H1 (cell line): Measurements from ENCODE around the gene DNASE2B. TPM values are rescaled to one million over a fixed set of nuclear protein-coding genes. Genes with fewer than 3 reads are reported as not detected.

Source experiments
- CTCF ChIA-PET: fragments of 300-600 bp; sonication (Branson Sonifier 250); formaldehyde crosslinking; loops from one replicate; lab custom pipeline; 2021; ENCODE audit not compliant: partially characterized antibody; lab: Charles Lee
- POLR2A ChIA-PET: fragments of 300-600 bp; sonication (Branson Sonifier 250); formaldehyde crosslinking; loops from one replicate; lab custom pipeline; 2021; ENCODE audit warnings: inconsistent platforms; ENCODE audit not compliant: partially characterized antibody; lab: Charles Lee
- DNase-seq, 2 experiments: peaks; one replicate each; pipeline versions ENCODE4 v3.0.0 to v3.0.0-alpha.2; 2010 to 2022; ENCODE audit warnings: low spot score in 2 of 2, low read depth in 1 of 2, mixed read lengths in 1 of 2
- FAIRE-seq: peaks from 2 replicates; lab custom pipeline; 2011; peaks lifted over from hg19 to GRCh38; lab: Jason Lieb, UNC
- H2AFZ ChIP-seq: 2 replicates; pipeline ENCODE4 v1.8.1; 2012; ENCODE audit warnings: low read length, inconsistent platforms
- H2AK5ac ChIP-seq: 2 replicates; pipeline ENCODE4 v1.6.1; 2013; ENCODE audit warnings: low read depth, low read length
- H2BK120ac ChIP-seq: replicated peaks from 2 replicates; pipeline ENCODE3; 2013; ENCODE audit warnings: low read depth, low read length, inconsistent platforms
- H2BK12ac ChIP-seq: 2 replicates; pipeline ENCODE4 v1.6.1; 2013; ENCODE audit warnings: low read depth, low read length
- H2BK15ac ChIP-seq: 2 replicates; pipeline ENCODE4 v1.6.1; 2013; ENCODE audit warnings: low read length
- H2BK20ac ChIP-seq: 2 replicates; pipeline ENCODE4 v1.6.1; 2013; ENCODE audit warnings: low read length
- H2BK5ac ChIP-seq: 2 replicates; pipeline ENCODE4 v1.6.1; 2013; ENCODE audit warnings: low read depth, low read length
- H3K14ac ChIP-seq: 2 replicates; pipeline ENCODE4 v1.6.1; 2013; ENCODE audit warnings: inconsistent platforms; ENCODE audit not compliant: insufficient read length
- H3K18ac ChIP-seq: 2 replicates; pipeline ENCODE4 v1.6.1; 2013; ENCODE audit warnings: low read length; ENCODE audit errors: extremely low read depth
- H3K23ac ChIP-seq: 2 replicates; pipeline ENCODE4 v1.6.1; 2013; ENCODE audit warnings: inconsistent platforms; ENCODE audit not compliant: insufficient read length
- H3K23me2 ChIP-seq: 2 replicates; pipeline ENCODE4 v1.6.1; 2013; ENCODE audit warnings: low read depth, low read length
- H3K27ac ChIP-seq: 2 replicates; pipeline ENCODE4 v1.6.1; 2011; ENCODE audit warnings: low read depth, low read length, inconsistent platforms
- H3K27me3 ChIP-seq, 4 experiments: replicated peaks in 1 of 4; 1 replicate in 1 of 4; 2 replicates in 3 of 4; pipeline versions ENCODE4 v1.6.1 to v1.8.1; 2011 to 2013; ENCODE audit warnings: low read length in 3 of 4, mild to moderate bottlenecking in 3 of 4, inconsistent platforms in 2 of 4, mixed read lengths in 2 of 4, moderate library complexity in 1 of 4; ENCODE audit not compliant: control insufficient read depth in 3 of 4, insufficient read depth in 3 of 4; ENCODE audit errors: extremely low read depth in 1 of 4
- H3K36me3 ChIP-seq, 4 experiments: 2 replicates each; pipeline versions ENCODE4 v1.6.1 to v1.8.1; 2011 to 2013; ENCODE audit warnings: mild to moderate bottlenecking in 4 of 4, low read length in 3 of 4, moderate library complexity in 2 of 4, control low read depth in 1 of 4, inconsistent platforms in 1 of 4; ENCODE audit not compliant: insufficient read depth in 4 of 4, control insufficient read depth in 2 of 4
- H3K4ac ChIP-seq: replicated peaks from 2 replicates; pipeline ENCODE3; 2013; ENCODE audit warnings: low read length, low read depth, mixed read lengths, inconsistent platforms; ENCODE audit not compliant: insufficient read length
- H3K4me1 ChIP-seq, 4 experiments: replicated peaks in 1 of 4; 1 replicate in 1 of 4; 2 replicates in 3 of 4; pipeline versions ENCODE4 v1.6.1 to v1.8.1; 2011 to 2013; ENCODE audit warnings: low read length in 3 of 4, inconsistent platforms in 2 of 4, mixed read lengths in 1 of 4; ENCODE audit not compliant: insufficient read depth in 4 of 4, control insufficient read depth in 3 of 4
- H3K4me2 ChIP-seq, 2 experiments: 2 replicates each; pipeline versions ENCODE4 v1.6.1 to v1.8.1; 2011 to 2013; ENCODE audit warnings: low read depth in 2 of 2, low read length in 2 of 2, control low read depth in 1 of 2, inconsistent platforms in 1 of 2, mild to moderate bottlenecking in 1 of 2; ENCODE audit not compliant: insufficient read depth in 1 of 2
- H3K4me3 ChIP-seq, 4 experiments: fragments of 200-600, 300-600 bp in 1 of 4; sonication (generic), shearing (Covaris generic), sonication (Bioruptor Twin) in 1 of 4; 2 replicates each; pipeline versions ENCODE4 v1.5.1 to v1.8.1; 2011 to 2016; ENCODE audit warnings: low read length in 4 of 4, low read depth in 3 of 4, control low read depth in 2 of 4, inconsistent platforms in 2 of 4, mild to moderate bottlenecking in 2 of 4, mixed read lengths in 1 of 4, moderate library complexity in 1 of 4; ENCODE audit not compliant: insufficient read depth in 2 of 4; ENCODE audit errors: extremely low read depth in 1 of 4
- H3K56ac ChIP-seq: replicated peaks from 2 replicates; pipeline ENCODE3; 2013; ENCODE audit warnings: low read depth, mild to moderate bottlenecking, mixed read lengths, low read length, inconsistent platforms; ENCODE audit not compliant: insufficient read length
- H3K79me1 ChIP-seq: 2 replicates; pipeline ENCODE4 v1.6.1; 2013; ENCODE audit warnings: low read depth, low read length, control low read depth
- H3K79me2 ChIP-seq, 2 experiments: 2 replicates each; pipeline versions ENCODE4 v1.6.1 to v1.8.1; 2012 to 2013; ENCODE audit warnings: low read length in 2 of 2, mild to moderate bottlenecking in 2 of 2, inconsistent platforms in 1 of 2; ENCODE audit not compliant: insufficient read depth in 2 of 2, control insufficient read depth in 1 of 2
- H3K9ac ChIP-seq, 4 experiments: replicated peaks in 1 of 4; 1 replicate in 1 of 4; 2 replicates in 3 of 4; pipeline versions ENCODE4 v1.6.1 to v1.8.1; 2011 to 2013; ENCODE audit warnings: low read depth in 3 of 4, low read length in 3 of 4, control low read depth in 2 of 4, mild to moderate bottlenecking in 2 of 4, moderate library complexity in 2 of 4, inconsistent platforms in 1 of 4; ENCODE audit errors: extremely low read depth in 1 of 4
- H3K9me3 ChIP-seq, 2 experiments: 2 replicates each; pipeline versions ENCODE4 v1.6.1 to v1.8.1; 2012 to 2013; ENCODE audit warnings: mild to moderate bottlenecking in 2 of 2, moderate library complexity in 2 of 2, control low read depth in 1 of 2, inconsistent platforms in 1 of 2, low read depth in 1 of 2, low read length in 1 of 2, mixed read lengths in 1 of 2; ENCODE audit not compliant: insufficient read depth in 2 of 2
- H4K20me1 ChIP-seq, 2 experiments: replicated peaks in 1 of 2; 2 replicates each; pipeline versions ENCODE3 to v1.8.1; 2011 to 2013; ENCODE audit warnings: inconsistent platforms in 2 of 2, low read length in 2 of 2, mild to moderate bottlenecking in 1 of 2; ENCODE audit not compliant: insufficient read depth in 2 of 2, control insufficient read depth in 1 of 2
- H4K5ac ChIP-seq: 2 replicates; pipeline ENCODE4 v1.6.1; 2013; ENCODE audit warnings: low read length, low read depth, mixed read lengths, inconsistent platforms; ENCODE audit not compliant: insufficient read length
- H4K8ac ChIP-seq: 2 replicates; pipeline ENCODE4 v1.8.0; 2013; ENCODE audit warnings: mild to moderate bottlenecking, moderate library complexity, low read length, inconsistent platforms; ENCODE audit not compliant: insufficient read depth; ENCODE audit errors: extremely low read depth
- H4K91ac ChIP-seq: replicated peaks from 2 replicates; pipeline ENCODE3; 2013; ENCODE audit warnings: low read length, mixed read lengths, inconsistent platforms; ENCODE audit not compliant: insufficient read length
- CEBPB ChIP-seq: IDR thresholded peaks from 2 replicates; pipeline ENCODE4 v1.6.1; 2012; ENCODE audit warnings: low read depth, low read length
- CHD1 ChIP-seq: IDR thresholded peaks from 2 replicates; pipeline ENCODE4 v1.6.1; 2012; ENCODE audit warnings: low read depth, low read length, improper control_type of control experiment
- CHD2 ChIP-seq: IDR thresholded peaks from 2 replicates; pipeline ENCODE4 v1.6.1; 2012; ENCODE audit warnings: low read length, improper control_type of control experiment
- CTCF ChIP-seq, 3 experiments: IDR thresholded peaks; 1 replicate in 2 of 3; 2 replicates in 1 of 3; pipeline versions ENCODE4 v1.5.1 to v1.6.1; 2011; ENCODE audit warnings: low read length in 3 of 3, mild to moderate bottlenecking in 3 of 3, inconsistent platforms in 2 of 3, low read depth in 1 of 3, moderate library complexity in 1 of 3; ENCODE audit not compliant: insufficient read depth in 1 of 3; ENCODE audit errors: control extremely low read depth in 1 of 3
- EZH2 ChIP-seq: fragments of 200-600 bp; sonication (generic); IDR thresholded peaks from 2 replicates; pipeline ENCODE4 v1.7.1; 2012; ENCODE audit warnings: low read depth, mild to moderate bottlenecking, moderate library complexity, low read length, inconsistent platforms; ENCODE audit not compliant: severe bottlenecking
- FOSL1 ChIP-seq: IDR thresholded peaks from 2 replicates; pipeline ENCODE4 v1.6.1; 2011; ENCODE audit warnings: mild to moderate bottlenecking, low read depth, low read length, moderate library complexity; ENCODE audit not compliant: insufficient read depth
- KDM1A ChIP-seq: fragments of 200-600, 300-600 bp; sonication (generic); IDR thresholded peaks from 2 replicates; pipeline ENCODE4 v1.7.1; 2016; ENCODE audit warnings: mild to moderate bottlenecking, low read length, borderline replicate concordance
- MAFK ChIP-seq: IDR thresholded peaks from 2 replicates; pipeline ENCODE4 v1.6.1; 2012; ENCODE audit warnings: low read depth, mild to moderate bottlenecking, improper control_type of control experiment, low read length
- NANOG ChIP-seq: IDR thresholded peaks from 2 replicates; pipeline ENCODE4 v1.6.1; 2011; ENCODE audit warnings: low read length, low read depth, mild to moderate bottlenecking, inconsistent platforms; ENCODE audit not compliant: insufficient read depth, poor library complexity, severe bottlenecking
- SP2 ChIP-seq: IDR thresholded peaks from 2 replicates; pipeline ENCODE4 v1.6.1; 2012; ENCODE audit warnings: mild to moderate bottlenecking, low read length, inconsistent platforms
- SUZ12 ChIP-seq: fragments of 200-600 bp; sonication (generic); IDR thresholded peaks from 2 replicates; pipeline ENCODE4 v1.6.1; 2012; ENCODE audit warnings: mild to moderate bottlenecking, inconsistent platforms, low read length, moderate library complexity, mixed read lengths
- TAF7 ChIP-seq: optimal IDR thresholded peaks from 2 replicates; pipeline ENCODE3; 2011; ENCODE audit warnings: low read depth, mild to moderate bottlenecking, inconsistent platforms, low read length, moderate library complexity, borderline replicate concordance
- YY1 ChIP-seq: IDR thresholded peaks from 2 replicates; pipeline ENCODE4 v1.6.1; 2011; ENCODE audit warnings: low read depth, mild to moderate bottlenecking, low read length
- ZNF274 ChIP-seq: IDR thresholded peaks from 2 replicates; pipeline ENCODE4 v1.7.0; 2012; ENCODE audit warnings: low read length, borderline replicate concordance; ENCODE audit errors: extremely low read depth
- polyA plus RNA-seq, 7 experiments: library from polyadenylated mRNA; depleted of rRNA in 3 of 7; stranded (reverse) in 5 of 7; unstranded in 2 of 7; fragments of >200 nt in 5 of 7; fragments of 200-250 nt in 2 of 7; gene quantifications; 1 replicate in 5 of 7; 2 replicates in 1 of 7; 4 replicates in 1 of 7; pipeline versions ENCODE4 v1.2.1 to v1.2.3, GENCODE V29; 2011 to 2013; ENCODE audit warnings: missing spikeins in 2 of 7, mixed read lengths in 2 of 7
- total RNA-seq: library from RNA; stranded (reverse); fragmentation: NEBNext Ultra II Directional; extraction: Animal tissue kit (Norgen Biotek cat#: 25700); gene quantifications from 2 replicates; pipeline ENCODE4 v1.2.1, GENCODE V29; 2021

Gene DNASE2B
- total and polyA plus RNA-seq, 2 of the 8 experiments (the other 6 are each of a cell fraction or from before 2014, with no cell fraction given) = not detected

GRCh38 chr1:84422909-84423308 is 24.6 kb downstream of the DNASE2B start:
- Histone ChIP-seq H3K9ac (no peak overlapping the region), H3K18ac (no peak overlapping the region), H2BK5ac (no peak overlapping the region), H3K79me2 (no peaks in the 10 kb centered on the region), H3K14ac (no peak overlapping the region), H2AFZ (no peak overlapping the region), H3K9me3 (no peaks in the 10 kb centered on the region), H4K5ac (no peak overlapping the region), H3K23ac (no peak overlapping the region), H3K27ac (no peak overlapping the region), H2BK120ac (no peak overlapping the region), H2BK15ac (no peak overlapping the region), H3K56ac (no peak overlapping the region), H3K36me3 (no peaks in the 10 kb centered on the region), H4K20me1 (no peaks in the 10 kb centered on the region), H3K4me1 (no peaks in the 10 kb centered on the region), H3K23me2 (no peaks in the 10 kb centered on the region; the same call in 1 of the 2 replicates), H2BK12ac (no peak overlapping the region), H3K4me2 (no peak overlapping the region), H2AK5ac (no peak overlapping the region), H3K27me3 (no peaks in the 10 kb centered on the region), H2BK20ac (no peak overlapping the region), H4K8ac (no peak overlapping the region), H4K91ac (no peak overlapping the region), H3K79me1 (no peaks in the 10 kb centered on the region), H3K4me3 (no peak overlapping the region), H3K4ac (no peak overlapping the region)
- ChIA-PET CTCF (interaction anchor here (1.3 kb wide), 1 partner anchor 11 kb away, joined by 3 read pairs; no protein-coding TSS in a partner anchor), POLR2A (no interaction called here)
- DNase-seq (no peak), FAIRE-seq (no peak)
- TF ChIP-seq NANOG (no peak), SP2 (no peak), TAF7 (no peak), CHD1 (no peak), MAFK (no peak), YY1 (no peak), ZNF274 (no peak), KDM1A (no peak), CEBPB (no peak), CTCF (IDR thresholded peaks at IDR 0.05; ENCODE audit: control extremely low read depth in 1 of 3, insufficient read depth in 1 of 3, low read depth in 1 of 3, low read length in 3 of 3) (no peak), SUZ12 (no peak), EZH2 (no peak), FOSL1 (no peak), CHD2 (no peak)
